CD4-positive, alpha-beta T cell treated with Interleukin-2 at 100 ng/mL for 4 hours (primary cell): ENCODE results near the gene SGSH.

Source experiments
- DNase-seq: peaks from one replicate; pipeline ENCODE4 v3.0.0-alpha.2; 2020; ENCODE audit warnings: low spot score

SGSH gene

DNA sequence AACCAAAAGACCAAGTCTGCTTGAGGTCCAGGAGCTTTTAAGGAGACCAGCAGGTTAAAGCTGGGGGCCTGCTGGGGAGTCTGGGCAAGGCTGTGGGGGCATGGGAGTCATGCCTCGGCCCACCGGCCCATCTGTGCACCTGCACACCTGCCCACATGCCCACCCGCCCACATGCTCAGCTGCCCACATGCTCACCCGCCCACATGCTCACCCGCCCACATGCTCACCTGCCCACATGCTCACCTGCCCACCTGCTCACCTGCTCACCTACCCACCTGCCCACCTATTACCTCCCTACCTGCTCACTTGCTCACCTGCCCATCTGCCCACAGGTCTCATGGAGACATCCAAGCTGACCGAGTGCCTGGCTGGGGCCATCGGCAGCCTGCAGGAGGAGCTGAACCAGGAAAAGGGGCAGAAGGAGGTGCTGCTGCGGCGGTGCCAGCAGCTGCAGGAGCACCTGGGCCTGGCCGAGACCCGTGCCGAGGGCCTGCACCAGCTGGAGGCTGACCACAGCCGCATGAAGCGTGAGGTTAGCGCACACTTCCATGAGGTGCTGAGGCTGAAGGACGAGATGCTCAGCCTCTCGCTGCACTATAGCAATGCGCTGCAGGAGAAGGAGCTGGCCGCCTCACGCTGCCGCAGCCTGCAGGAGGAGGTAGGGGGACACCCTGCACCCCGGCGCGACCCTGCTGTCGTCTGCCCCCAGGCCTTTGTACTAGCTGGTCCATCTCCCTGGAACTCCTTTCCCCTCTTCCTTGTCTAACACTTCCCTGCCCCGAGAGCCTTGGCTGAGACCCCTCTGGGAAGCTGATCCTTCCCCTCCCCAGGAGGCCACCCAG, 36.3 kb downstream of the SGSH start:
- no peak for DNase-seq

DNA sequence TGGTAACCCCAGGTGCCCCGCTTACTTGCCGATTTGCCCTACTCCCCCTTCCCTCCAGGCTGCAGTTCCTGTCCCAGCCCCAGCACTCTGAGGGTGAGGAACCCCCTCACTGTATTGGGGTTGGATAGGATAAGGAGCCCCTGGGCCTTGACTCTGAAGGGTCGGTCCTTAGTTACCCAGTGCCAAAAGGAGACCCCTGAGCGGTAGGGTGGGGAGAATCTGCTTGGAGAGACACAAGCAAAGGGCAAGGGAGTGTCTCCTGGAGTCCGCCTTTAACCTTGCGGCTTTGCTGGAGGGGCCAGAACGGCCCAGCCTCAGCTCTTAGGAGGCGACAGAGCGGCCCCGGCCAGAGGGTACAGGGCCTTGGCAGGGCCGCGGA, 37.3 kb downstream of the SGSH start:
- DNase-seq: no peak

DNA sequence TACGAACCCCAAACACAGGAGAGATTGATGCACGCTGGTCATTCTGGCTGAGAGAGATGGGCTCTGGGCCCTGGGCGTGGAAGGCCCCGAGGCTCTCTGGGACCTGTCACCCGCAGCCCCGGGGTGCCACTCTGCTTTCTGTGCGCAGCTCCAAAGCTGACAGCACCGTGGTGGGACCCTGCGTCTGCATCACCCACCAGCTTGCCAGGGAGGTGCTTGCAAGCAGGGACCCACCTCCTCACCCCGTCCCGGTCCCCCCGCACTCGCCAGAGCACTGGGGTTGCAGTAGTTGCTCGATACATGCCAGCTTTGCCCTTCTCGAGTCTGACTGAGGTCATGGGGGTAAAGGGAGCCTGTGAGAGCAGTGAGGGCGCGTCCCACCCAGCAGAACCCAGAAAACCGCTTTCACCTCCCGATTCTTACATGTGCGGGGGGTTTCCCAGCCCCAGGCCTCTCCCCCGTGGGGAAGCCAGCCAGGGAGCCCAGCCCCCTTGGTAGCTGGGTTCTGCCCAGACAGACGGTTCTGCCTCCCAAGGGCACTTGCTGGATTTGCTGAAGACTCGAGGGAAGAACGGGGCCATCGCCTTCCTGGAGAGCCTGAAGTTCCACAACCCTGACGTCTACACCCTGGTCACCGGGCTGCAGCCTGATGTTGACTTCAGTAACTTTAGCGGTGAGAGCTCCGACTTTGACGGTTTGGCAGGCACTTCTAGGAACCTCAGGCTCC, 37.9 kb downstream of the SGSH start:
- no peak for DNase-seq

DNA sequence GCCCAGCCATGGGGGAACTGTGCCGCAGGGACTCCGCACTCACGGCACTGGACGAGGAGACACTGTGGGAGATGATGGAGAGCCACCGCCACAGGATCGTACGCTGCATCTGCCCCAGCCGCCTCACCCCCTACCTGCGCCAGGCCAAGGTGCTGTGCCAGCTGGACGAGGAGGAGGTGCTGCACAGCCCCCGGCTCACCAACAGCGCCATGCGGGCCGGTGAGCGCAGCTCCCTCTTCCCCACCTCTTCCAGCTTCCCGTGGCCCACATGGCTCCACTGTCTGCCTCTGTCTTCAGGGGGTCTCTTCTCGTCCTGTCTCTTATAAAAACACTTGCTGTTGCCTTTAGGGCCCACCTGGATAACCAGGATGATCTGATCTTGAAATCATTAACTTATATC, 38.7 kb downstream of the SGSH start:
- DNase-seq: no peak

DNA sequence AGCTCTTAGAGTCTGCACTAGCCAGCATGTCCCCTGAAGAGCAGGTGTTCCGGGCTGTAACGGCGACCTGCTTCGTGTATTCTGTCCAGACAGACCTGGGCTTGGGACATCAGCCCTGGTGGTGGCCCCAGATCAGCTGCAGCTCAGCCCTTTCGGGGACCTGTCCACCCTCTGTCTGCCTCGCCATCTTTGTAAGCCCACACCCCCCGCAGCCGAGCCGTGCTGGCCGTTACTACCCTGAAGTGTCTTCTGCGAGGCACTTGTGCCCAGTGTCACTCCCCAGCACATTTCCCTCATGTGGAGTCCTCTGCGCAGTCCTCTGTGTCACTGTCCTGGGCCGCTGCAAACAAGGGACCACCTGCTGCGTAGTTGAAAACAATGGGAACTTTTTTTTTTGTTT, 39.9 kb downstream of the SGSH start:
- DNase-seq: no peak

DNA sequence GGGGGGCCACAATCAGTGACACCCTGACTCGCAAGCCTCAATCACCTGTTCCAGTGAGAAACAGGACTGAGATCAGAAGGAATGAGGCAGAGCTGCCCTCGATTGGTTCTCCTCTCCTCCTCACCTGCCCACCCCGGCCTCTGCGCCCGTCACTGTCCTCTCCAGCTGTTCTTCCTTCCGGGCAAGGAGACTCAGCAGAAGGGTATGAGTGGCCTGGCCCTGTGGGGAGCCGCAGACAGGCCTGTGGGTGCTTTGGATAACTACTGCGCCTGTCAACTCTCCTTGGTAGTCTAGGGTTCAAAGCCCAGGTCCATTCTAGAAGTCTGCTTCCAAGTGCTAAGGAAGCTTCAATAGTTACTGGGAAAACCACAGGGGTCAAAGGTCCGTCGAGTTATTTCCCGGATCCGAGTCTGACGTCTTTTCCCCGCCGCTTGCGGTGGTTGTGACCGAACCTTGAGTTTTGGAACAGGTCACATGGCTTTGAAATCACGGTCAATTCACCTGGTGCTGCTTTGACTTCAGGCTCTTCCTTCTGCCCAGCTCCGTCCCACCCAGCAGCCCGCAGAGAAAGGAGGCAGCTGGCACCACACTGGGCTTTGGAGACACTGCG, 42.0 kb downstream of the SGSH start:
- no peak for DNase-seq

DNA sequence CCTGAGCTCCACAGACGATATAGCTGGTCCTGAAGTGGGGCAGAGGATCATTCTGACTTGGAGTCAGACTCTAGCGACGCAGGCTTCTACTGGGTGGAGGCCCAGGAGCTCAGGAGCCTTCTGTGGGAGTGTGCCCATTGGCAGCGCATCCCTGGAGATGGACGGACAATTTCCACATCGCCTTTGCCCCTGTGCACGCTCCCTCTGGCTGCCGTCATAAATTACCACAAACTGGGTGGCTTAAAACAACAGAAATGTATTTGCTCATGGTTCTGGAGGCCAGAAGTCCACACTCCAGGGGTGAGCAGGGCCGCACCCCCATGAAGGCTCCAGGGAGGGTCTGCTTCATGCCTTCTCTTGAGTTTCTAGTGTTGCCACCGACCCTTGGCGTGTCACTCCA, 43.4 kb downstream of the SGSH start:
- no peak for DNase-seq

DNA sequence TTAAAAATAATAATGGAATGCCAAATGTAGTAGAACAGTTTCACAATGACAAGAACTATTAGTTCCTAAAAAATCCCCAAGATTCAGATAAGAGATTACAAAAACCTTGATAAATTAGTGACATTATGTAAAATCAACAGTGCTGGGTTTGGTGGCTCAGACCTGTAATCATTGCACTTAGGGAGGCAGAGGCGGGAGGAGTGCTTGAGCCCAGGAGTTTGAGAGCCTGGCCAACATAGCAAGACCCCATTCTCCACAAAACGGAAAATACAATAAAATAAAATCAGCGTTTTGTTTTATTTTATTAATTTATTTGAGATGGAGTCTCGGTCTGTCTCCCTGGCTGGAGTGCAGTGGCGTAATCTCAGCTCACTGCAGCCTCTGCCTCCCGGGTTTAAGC, 46.2 kb downstream of the SGSH start:
- no peak for DNase-seq

DNA sequence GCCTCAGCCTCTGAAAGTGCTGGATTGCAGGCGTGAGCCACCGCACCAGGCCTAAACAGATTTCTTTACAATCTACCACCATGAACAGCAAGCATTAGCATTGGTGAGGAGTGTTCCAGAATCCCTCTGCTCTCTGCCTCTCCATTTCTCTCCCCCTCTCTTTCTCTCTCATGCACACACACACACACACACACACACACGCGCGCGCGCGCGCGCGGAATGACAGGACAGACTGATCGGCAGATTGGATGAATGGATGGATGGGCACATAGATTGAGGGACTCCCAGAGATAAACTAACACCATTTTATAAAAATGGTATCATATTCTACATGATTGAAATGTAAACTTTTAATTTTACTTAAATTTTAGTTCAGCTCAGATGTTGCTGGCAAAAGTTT, 47.0 kb downstream of the SGSH start:
- no peak for DNase-seq

DNA sequence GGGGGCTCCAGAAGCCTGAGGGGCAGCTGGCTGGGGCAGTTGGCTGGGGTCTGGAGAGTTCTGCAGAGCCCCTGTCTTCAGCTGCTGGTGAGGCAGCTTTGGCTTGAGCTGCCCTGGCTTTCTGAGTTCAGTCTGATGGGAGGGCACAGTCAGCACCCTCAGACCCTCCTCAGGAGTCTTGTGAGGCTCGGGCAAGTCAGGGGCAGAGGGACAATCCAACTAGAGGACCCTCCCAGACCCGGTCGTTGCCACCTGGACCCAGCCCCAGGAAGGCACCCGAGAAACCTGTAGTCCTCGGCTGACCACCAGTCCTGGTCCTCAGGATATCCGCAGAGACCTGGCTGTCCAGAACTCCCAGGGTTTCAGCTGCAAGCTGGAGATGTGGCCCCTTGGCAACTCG, 48.5 kb downstream of the SGSH start:
- no peak for DNase-seq

DNA sequence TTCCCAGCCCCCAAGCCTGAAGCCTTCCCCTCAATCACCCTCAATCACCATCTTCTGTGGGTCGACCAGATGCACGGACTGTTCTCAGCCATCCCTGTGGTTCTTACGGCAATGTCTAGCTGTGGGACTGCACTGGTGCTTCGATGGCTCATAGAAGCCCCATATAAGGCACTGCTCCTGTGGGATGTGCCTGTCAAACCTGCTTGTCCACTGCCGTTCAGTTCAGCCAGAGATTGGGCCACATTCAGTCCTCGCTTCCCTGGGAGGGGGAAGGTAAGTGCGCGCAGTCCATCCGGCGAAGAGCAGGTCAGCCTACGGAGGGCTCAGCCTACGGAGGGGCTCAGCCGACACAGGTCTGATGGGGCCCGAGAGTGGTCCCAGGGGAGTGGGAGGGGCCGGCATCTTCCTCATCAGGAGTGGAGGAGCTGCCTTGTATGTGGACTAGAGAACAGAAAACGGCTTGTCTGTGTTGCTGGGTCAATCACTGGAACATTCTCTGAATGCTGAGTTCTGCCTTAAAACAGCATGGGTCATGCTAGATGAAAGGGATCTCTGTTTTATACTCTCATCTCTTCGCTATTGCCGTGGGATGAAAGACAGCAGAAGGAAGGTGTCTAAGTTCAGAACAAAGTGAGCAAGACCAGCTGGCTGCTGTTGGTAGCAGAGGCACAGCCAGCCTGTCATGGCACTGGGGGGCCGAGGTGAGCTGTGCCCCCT, 50.2 kb downstream of the SGSH start, which contains the start of gene CARD14:
Gene CARD14, plus strand, starts transcription at position 247 of the 717 bp plus-strand sequence. CDS start 11,409 bp downstream, outside the sequence.
- DNase-seq: no peak

DNA sequence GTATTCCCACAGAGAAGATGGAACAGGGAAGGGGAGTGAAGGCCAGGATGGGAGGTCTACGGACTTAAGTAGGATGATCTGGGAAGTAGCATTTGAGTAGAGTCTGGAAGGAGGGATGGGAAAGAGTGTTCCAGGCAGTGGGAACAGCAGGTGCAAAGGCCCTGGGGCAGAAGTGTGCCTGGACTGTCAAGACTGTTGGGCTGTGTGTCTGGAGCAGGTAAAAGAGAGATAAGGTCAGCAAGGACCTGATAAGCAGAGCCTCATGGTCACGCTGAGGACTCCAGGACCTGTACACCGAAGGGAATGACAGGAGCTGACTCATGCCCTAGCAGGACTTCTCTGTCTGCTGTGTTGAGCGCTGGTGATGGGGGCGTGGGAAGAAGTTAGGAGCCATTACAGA, 51.0 kb downstream of the SGSH start:
- DNase-seq: no peak

DNA sequence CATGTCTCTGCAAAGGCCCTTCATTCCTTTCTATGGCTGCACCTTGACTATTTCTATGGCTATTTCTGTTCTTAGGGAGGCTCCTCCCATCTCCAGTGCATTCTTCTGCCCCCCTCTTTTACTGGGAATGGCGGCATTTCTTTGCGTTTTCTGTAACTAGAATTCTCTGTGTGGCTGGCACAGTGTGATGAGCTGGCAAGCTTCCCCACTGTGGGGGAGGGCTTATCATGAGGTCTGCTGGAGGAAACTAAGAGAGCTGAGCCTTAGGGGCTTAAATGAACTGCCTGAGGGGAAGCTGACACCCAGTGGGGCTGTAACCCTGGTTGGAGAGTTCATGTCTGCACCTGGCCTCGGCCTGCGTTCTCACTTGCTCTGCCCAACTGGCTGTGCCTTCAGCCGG, 51.8 kb downstream of the SGSH start:
- DNase-seq: no peak

DNA sequence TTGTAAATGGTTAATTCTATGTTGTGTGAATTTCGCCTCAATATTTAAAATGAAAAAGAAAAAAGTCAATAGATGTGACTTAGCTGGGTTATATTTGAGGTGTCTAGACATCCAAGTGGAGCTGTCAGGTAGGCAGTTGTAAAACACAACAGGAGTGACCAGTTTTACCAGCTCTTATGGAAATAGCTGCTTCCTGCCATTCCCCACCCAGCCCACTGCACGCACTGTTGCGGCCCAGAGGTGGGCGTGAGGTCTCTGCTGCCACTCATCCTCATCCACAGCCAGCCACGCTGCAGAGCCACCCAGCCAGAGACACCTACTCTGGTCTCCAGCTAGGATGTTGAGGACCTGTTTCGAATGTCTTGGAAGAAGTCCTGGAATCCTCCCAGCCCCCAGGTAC, 53.7 kb downstream of the SGSH start:
- DNase-seq: no peak

DNA sequence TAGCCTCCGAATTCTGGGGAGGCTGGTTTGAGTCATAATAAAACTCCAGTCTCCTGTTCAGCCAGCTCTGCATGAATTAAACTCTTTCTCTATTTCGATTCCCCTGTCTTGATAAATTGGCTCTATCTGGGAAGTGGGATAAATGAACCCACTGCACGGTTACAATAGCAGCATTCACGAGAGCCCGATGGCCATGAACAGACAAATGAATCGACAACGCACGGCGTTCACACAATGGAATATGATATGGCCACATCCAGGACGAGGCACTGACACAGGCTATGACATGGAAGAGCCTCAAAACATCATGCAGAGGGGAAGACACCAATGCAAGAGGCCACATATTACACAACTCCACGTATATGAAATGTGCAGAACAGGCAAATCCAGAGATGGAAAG, 55.9 kb downstream of the SGSH start:
- DNase-seq: no peak

DNA sequence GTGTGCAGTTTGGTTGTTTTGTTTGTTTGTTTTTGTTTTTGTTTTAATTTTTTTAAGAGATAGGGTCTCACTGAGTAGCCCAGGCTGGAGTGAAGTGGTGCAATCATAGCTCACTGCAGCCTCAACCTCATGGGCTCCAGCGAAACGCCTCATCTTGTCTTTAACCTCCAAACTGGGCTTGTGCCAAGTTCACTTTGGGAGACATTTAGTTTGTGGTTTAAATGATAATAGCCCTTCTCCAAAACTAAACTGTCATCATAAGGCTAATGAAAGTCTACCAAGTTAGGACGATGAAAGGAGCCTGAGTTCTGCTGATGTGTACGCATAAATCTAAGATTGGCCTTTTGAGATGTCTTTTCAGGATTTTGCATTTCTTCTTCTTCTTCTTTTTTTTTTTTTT, 56.8 kb downstream of the SGSH start:
- DNase-seq: no peak

DNA sequence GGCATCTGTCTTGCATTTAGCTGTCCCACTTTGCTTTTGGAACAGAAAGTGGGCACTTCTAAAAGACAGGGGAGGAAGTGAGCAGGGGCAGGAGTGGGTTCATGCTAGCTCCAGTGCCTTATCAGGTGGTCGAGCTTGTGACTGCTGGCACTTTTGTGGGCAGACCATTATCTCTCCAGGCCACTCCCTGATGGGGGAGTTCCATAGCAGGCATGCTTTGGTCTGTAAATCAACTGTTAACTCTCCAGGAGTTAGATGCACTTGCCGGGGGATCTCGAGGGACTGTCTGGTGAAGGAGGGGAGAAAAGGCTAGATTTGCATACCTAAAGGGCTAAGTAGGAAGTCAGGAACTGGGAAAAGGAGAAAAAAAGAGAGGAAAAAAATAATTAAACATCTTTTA, 59.6 kb downstream of the SGSH start:
- DNase-seq: no peak
